GM13977 (cell line): ENCODE data around the gene BHMT.
"Not testable (repeated sequence)": the region's sequence is repeated elsewhere in the genome, so short reads cannot be mapped to it uniquely, and the experiment has no call there.

Source experiments
- DNase-seq: peaks from one replicate; pipeline ENCODE4 v3.0.0; 2012; ENCODE audit warnings: low spot score
- in situ Hi-C: fragments of 300-500 bp; cut with MboI; formaldehyde crosslinking; loops from one replicate; pipeline ENCODE4 v1.12.0; 2022; ENCODE audit warnings: low sequenced_read_pairs, low pct_unique_long_range_greater_than_20kb, mixed read lengths, inconsistent platforms; ENCODE audit not compliant: unreplicated experiment
- TF ChIP-seq, protein P1 (sequence below): IDR thresholded peaks from 2 replicates; pipeline ENCODE4 v1.5.1; 2012; ENCODE audit warnings: mild to moderate bottlenecking, control low read depth; ENCODE audit not compliant: insufficient read depth; ENCODE audit errors: extremely low read depth, missing control alignments

Gene BHMT

GRCh38 chr5:79168031-79168430 is 56.4 kb downstream of the BHMT start:
- TF ChIP-seq, protein P1, sequence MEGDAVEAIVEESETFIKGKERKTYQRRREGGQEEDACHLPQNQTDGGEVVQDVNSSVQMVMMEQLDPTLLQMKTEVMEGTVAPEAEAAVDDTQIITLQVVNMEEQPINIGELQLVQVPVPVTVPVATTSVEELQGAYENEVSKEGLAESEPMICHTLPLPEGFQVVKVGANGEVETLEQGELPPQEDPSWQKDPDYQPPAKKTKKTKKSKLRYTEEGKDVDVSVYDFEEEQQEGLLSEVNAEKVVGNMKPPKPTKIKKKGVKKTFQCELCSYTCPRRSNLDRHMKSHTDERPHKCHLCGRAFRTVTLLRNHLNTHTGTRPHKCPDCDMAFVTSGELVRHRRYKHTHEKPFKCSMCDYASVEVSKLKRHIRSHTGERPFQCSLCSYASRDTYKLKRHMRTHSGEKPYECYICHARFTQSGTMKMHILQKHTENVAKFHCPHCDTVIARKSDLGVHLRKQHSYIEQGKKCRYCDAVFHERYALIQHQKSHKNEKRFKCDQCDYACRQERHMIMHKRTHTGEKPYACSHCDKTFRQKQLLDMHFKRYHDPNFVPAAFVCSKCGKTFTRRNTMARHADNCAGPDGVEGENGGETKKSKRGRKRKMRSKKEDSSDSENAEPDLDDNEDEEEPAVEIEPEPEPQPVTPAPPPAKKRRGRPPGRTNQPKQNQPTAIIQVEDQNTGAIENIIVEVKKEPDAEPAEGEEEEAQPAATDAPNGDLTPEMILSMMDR: no peak
- in situ Hi-C loops: no loop called here
- DNase-seq: no peak

DNA sequence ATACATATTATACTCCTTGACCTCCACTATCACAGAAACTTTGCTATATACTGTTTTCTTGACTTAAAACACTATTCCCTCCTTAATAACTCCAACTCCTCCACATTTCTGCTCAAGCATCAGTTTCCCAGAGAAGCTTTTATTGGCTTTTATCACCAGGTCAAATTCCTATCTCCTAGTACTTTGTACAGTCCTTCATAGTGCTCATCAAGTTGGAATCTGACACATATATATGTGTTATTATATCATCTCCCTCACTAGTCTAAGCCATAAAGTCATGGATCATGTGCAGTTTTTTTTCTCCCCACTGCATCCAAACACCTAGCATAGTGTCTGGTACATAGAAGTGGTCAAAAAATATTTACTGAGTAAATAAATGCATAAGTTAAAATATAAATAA is 59.1 kb downstream of the BHMT start:
- TF ChIP-seq, protein P1: no peak
- DNase-seq: no peak
- in situ Hi-C loops: no loop called here

GRCh38 chr5:79171635-79172245 is 60.1 kb downstream of the BHMT start:
- DNase-seq: no peak
- in situ Hi-C loops: no loop called here
- TF ChIP-seq, protein P1: no peak

- in situ Hi-C loops: no loop called here
- TF ChIP-seq, protein P1: no peak
- DNase-seq: no peak
Observed at GRCh38 chr5:79172269-79172668, 60.7 kb downstream of the BHMT start.

DNA sequence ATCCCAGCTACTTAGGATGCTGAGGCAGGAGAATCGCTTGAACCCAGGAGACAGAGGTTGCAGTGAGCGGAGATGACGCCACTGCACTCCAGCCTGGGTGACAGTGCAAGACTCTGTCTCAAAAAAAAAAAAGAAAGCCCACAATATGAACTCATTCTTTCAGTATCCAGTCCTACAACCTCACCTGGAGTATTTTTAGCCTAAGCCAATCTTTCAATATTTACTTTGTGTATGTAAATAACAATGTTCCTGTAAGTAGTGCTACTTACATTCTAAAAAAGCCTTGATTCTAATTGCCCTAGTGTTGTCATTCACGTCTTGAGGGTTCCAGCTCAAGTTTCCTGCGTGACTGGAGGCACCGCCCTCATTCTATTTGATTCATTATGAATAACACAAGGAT is 62.0 kb downstream of the BHMT start:
- DNase-seq: no peak
- TF ChIP-seq, protein P1: no peak
- in situ Hi-C loops: no loop called here

GRCh38 chr5:79180449-79180848 is 68.8 kb downstream of the BHMT start:
- DNase-seq, in situ Hi-C loops: not testable (repeated sequence)

- DNase-seq: no peak
- in situ Hi-C loops: no loop called here
- TF ChIP-seq, protein P1: no peak
Observed at GRCh38 chr5:79181419-79182022, 69.9 kb downstream of the BHMT start.
